IMR-90 (cell line): ENCODE measurements around the gene GFER. TPM values are rescaled to one million over a fixed set of nuclear protein-coding genes. Genes with fewer than 3 reads are reported as not detected.

Experiments
- ATAC-seq: fragments of 200-7000 bp; cut with Tn5 transposase; 2 replicates; pipeline ENCODE4 v1.9.1; 2020; ENCODE audit warnings: low read depth, mild to moderate bottlenecking, moderate library complexity
- BruUV-seq: library from RNA; stranded (reverse); fragments of 400-500 nt; replicated peaks from 2 replicates; lab custom pipeline; 2021; lab: Mats Ljungman, UMichigan
- CTCF ChIA-PET: fragments of 300-600 bp; formaldehyde crosslinking; extraction: SDS; loops from one replicate; lab custom pipeline; 2021; ENCODE audit warnings: antibody characterized with exemption; lab: Yijun Ruan, JAX
- POLR2A ChIA-PET: fragments of 300-600 bp; sonication (Branson Sonifier 250); formaldehyde crosslinking; loops from one replicate; lab custom pipeline; 2022; ENCODE audit warnings: antibody characterized with exemption; ENCODE audit not compliant: unreplicated experiment; lab: Charles Lee
- DNase-seq: peaks from one replicate; pipeline ENCODE4 v3.0.0; 2013
- H2AFZ ChIP-seq: replicated peaks from 2 replicates; pipeline ENCODE3; 2013; ENCODE audit warnings: low read length, mild to moderate bottlenecking; ENCODE audit not compliant: poor library complexity
- H2AK5ac ChIP-seq: 2 replicates; pipeline ENCODE4 v1.6.1; 2013; ENCODE audit warnings: low read depth, low read length, inconsistent platforms
- H2AK9ac ChIP-seq: replicated peaks from 2 replicates; pipeline ENCODE3; 2013; ENCODE audit warnings: mild to moderate bottlenecking, low read depth, low read length, moderate library complexity; ENCODE audit not compliant: poor library complexity
- H2BK120ac ChIP-seq: 2 replicates; pipeline ENCODE4 v1.6.1; 2013; ENCODE audit warnings: low read depth, low read length, inconsistent platforms
- H2BK15ac ChIP-seq: 3 replicates; pipeline ENCODE4 v1.6.1; 2013; ENCODE audit warnings: low read depth, low read length, inconsistent platforms
- H2BK20ac ChIP-seq: 2 replicates; pipeline ENCODE4 v1.6.1; 2013; ENCODE audit warnings: low read depth, mild to moderate bottlenecking, inconsistent platforms, low read length, moderate library complexity
- H2BK5ac ChIP-seq: 2 replicates; pipeline ENCODE4 v1.6.1; 2013; ENCODE audit warnings: mild to moderate bottlenecking, low read depth, low read length, inconsistent platforms; ENCODE audit not compliant: poor library complexity, severe bottlenecking
- H3K14ac ChIP-seq: replicated peaks from 2 replicates; pipeline ENCODE4 v1.6.1; 2013; ENCODE audit warnings: low read depth, low read length, inconsistent platforms
- H3K18ac ChIP-seq: 2 replicates; pipeline ENCODE4 v1.6.1; 2013; ENCODE audit warnings: low read depth, low read length, control low read depth
- H3K23ac ChIP-seq: 2 replicates; pipeline ENCODE4 v1.6.1; 2013; ENCODE audit warnings: low read depth, low read length, inconsistent platforms
- H3K27ac ChIP-seq: 2 replicates; pipeline ENCODE4 v1.5.1; 2013; ENCODE audit warnings: mild to moderate bottlenecking, control low read depth, low read length; ENCODE audit not compliant: insufficient read depth
- H3K27me3 ChIP-seq: 2 replicates; pipeline ENCODE4 v1.6.1; 2013; ENCODE audit warnings: low read length; ENCODE audit not compliant: control insufficient read depth, insufficient read depth
- H3K36me3 ChIP-seq: 2 replicates; pipeline ENCODE4 v1.6.1; 2013; ENCODE audit warnings: low read length, mixed read lengths; ENCODE audit not compliant: control insufficient read depth, insufficient read depth
- H3K4ac ChIP-seq: 2 replicates; pipeline ENCODE4 v1.6.1; 2013; ENCODE audit warnings: low read depth, low read length, inconsistent platforms
- H3K4me1 ChIP-seq: 2 replicates; pipeline ENCODE4 v1.6.1; 2013; ENCODE audit warnings: low read length, mixed read lengths; ENCODE audit not compliant: control insufficient read depth, insufficient read depth
- H3K4me2 ChIP-seq: 2 replicates; pipeline ENCODE4 v1.6.1; 2013; ENCODE audit warnings: low read depth, mild to moderate bottlenecking, control low read depth, low read length, moderate library complexity
- H3K4me3 ChIP-seq: 2 replicates; pipeline ENCODE4 v1.5.1; 2013; ENCODE audit warnings: low read depth, mild to moderate bottlenecking, control low read depth, low read length, moderate library complexity; ENCODE audit not compliant: insufficient read depth
- H3K56ac ChIP-seq: 2 replicates; pipeline ENCODE4 v1.6.1; 2013; ENCODE audit warnings: low read length, inconsistent platforms; ENCODE audit not compliant: insufficient read depth; ENCODE audit errors: extremely low read depth
- H3K79me1 ChIP-seq, 2 experiments: 2 replicates each; pipeline ENCODE4 v1.6.1; 2013; ENCODE audit warnings: low read length in 2 of 2, inconsistent platforms in 1 of 2, low read depth in 1 of 2
- H3K9ac ChIP-seq: 2 replicates; pipeline ENCODE4 v1.6.1; 2013; ENCODE audit warnings: low read depth, low read length, control low read depth
- H3K9me1 ChIP-seq: 2 replicates; pipeline ENCODE4 v1.6.1; 2013; ENCODE audit warnings: low read length, inconsistent platforms; ENCODE audit not compliant: insufficient read depth
- H3K9me3 ChIP-seq: 2 replicates; pipeline ENCODE4 v1.6.1; 2013; ENCODE audit warnings: low read length; ENCODE audit not compliant: control insufficient read depth, insufficient read depth
- H4K20me1 ChIP-seq: 2 replicates; pipeline ENCODE4 v1.6.1; 2013; ENCODE audit warnings: low read length, inconsistent platforms; ENCODE audit not compliant: insufficient read depth
- H4K5ac ChIP-seq: 2 replicates; pipeline ENCODE4 v1.6.1; 2013; ENCODE audit warnings: mild to moderate bottlenecking, low read depth, low read length, control low read depth
- H4K8ac ChIP-seq, 2 experiments: 2 replicates each; pipeline ENCODE4 v1.6.1; 2013; ENCODE audit warnings: low read depth in 2 of 2, low read length in 2 of 2, control low read depth in 1 of 2, inconsistent platforms in 1 of 2
- H4K91ac ChIP-seq: 2 replicates; pipeline ENCODE4 v1.6.1; 2013; ENCODE audit warnings: low read depth, low read length, inconsistent platforms; ENCODE audit not compliant: insufficient read depth
- MAFK ChIP-seq: IDR thresholded peaks from 2 replicates; pipeline ENCODE4 v1.6.1; 2012; ENCODE audit warnings: low read depth, low read length, improper control_type of control experiment
- MAZ ChIP-seq: IDR thresholded peaks from 2 replicates; pipeline ENCODE4 v1.6.1; 2012; ENCODE audit warnings: low read depth, mild to moderate bottlenecking, low read length, improper control_type of control experiment, moderate library complexity, borderline replicate concordance
- MXI1 ChIP-seq: IDR thresholded peaks from 2 replicates; pipeline ENCODE4 v1.6.1; 2012; ENCODE audit warnings: low read depth, mild to moderate bottlenecking, low read length, moderate library complexity, borderline replicate concordance
- NFE2L2 ChIP-seq: fragments of 150-350 bp; IDR thresholded peaks from 2 replicates; pipeline ENCODE4 v1.6.1; 2016; ENCODE audit warnings: low read depth, mild to moderate bottlenecking, low read length
- POLR2A ChIP-seq: IDR thresholded peaks from 2 replicates; pipeline ENCODE4 v1.6.1; 2012; ENCODE audit warnings: mild to moderate bottlenecking, low read depth, low read length
- RCOR1 ChIP-seq: IDR thresholded peaks from 2 replicates; pipeline ENCODE4 v1.6.1; 2012; ENCODE audit warnings: mild to moderate bottlenecking, low read length, improper control_type of control experiment; ENCODE audit not compliant: insufficient replicate concordance
- RFX5 ChIP-seq: IDR thresholded peaks from 2 replicates; pipeline ENCODE4 v1.8.0; 2012; ENCODE audit warnings: low read depth, mild to moderate bottlenecking, low read length, moderate library complexity
- WGBS, 2 experiments: methylation state at CpG; one replicate each; pipeline versions ENCODE4 v1.1.5 to v1.1.7; 2013; ENCODE audit warnings: missing lambda C conversion rate in 2 of 2; ENCODE audit not compliant: insufficient read length in 1 of 2; ENCODE audit errors: extremely low coverage in 2 of 2; 5-methylcytosine and 5-hydroxymethylcytosine counted together
- dilution Hi-C: fragments of 300-500 bp; cut with HindIII; formaldehyde crosslinking; loops from one replicate; pipeline ENCODE4 v1.14.3; 2018; ENCODE audit warnings: low sequenced_read_pairs; ENCODE audit not compliant: unreplicated experiment
- in situ Hi-C: fragments of 300-500 bp; cut with MboI; formaldehyde crosslinking; loops from 3 replicates; pipeline ENCODE4 v1.14.3; 2019; ENCODE audit warnings: low sequenced_read_pairs, inconsistent platforms, mixed read lengths
- intact Hi-C: fragments of 100-400 bp; cut with micrococcal nuclease; formaldehyde crosslinking; loops from 2 replicates; pipeline ENCODE4 v1.10.0; 2022
- polyA plus RNA-seq, 3 experiments: library from polyadenylated mRNA; depleted of rRNA; stranded (reverse); fragments of >200 nt; gene quantifications; 2 replicates each; pipeline ENCODE4 v1.2.3, GENCODE V29; 2012; ENCODE audit warnings: low replicate concordance in 1 of 3
- total RNA-seq: library from RNA; depleted of rRNA; stranded (reverse); fragments of >200 nt; gene quantifications from 2 replicates; pipeline ENCODE4 v1.2.3, GENCODE V29; 2012
- TF ChIP-seq, protein P1 (sequence below): fragments of 150-350 bp; IDR thresholded peaks from 2 replicates; pipeline ENCODE4 v1.6.1; 2017; ENCODE audit warnings: mild to moderate bottlenecking, antibody characterized with exemption, low read length, low read depth
- TF ChIP-seq, protein P2 (sequence below): fragments of 150-350 bp; IDR thresholded peaks from 2 replicates; pipeline ENCODE4 v1.6.1; 2016; ENCODE audit warnings: low read depth, mild to moderate bottlenecking, low read length, moderate library complexity, borderline replicate concordance

The GFER gene
- total and polyA plus RNA-seq, 2 of the 4 experiments (the other 2 are of a cell fraction), result 6.8 to 19.8 TPM

DNA sequence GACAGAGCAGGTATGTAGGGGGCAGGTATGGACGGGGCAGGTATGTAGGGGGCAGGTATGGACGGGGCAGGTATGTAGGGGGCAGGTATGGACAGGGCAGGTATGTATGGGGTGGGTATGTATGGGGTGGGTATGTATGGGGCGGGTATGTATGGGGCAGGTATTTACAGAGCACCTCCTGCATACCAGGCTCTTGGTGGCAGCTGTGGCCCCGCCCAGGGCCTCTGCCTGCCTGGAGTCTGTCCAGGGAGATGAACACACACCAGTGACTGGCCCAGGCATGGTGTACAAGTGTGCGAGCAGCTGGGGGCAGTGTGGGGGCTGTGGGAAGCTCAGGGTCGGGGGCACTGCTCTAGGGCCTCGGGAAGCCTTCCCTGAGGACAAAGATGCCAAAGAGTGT is 33.9 kb upstream of the GFER start:
- no peak for TF ChIP-seq MAZ
- no peak for TF ChIP-seq MAFK
- no peak for TF ChIP-seq RCOR1
- no peak for TF ChIP-seq POLR2A
- no peak for TF ChIP-seq RFX5
- TF ChIP-seq, protein P1, sequence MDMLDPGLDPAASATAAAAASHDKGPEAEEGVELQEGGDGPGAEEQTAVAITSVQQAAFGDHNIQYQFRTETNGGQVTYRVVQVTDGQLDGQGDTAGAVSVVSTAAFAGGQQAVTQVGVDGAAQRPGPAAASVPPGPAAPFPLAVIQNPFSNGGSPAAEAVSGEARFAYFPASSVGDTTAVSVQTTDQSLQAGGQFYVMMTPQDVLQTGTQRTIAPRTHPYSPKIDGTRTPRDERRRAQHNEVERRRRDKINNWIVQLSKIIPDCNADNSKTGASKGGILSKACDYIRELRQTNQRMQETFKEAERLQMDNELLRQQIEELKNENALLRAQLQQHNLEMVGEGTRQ, result no peak
- TF ChIP-seq MXI1, result no peak
- no peak for TF ChIP-seq NFE2L2
- TF ChIP-seq, protein P2, sequence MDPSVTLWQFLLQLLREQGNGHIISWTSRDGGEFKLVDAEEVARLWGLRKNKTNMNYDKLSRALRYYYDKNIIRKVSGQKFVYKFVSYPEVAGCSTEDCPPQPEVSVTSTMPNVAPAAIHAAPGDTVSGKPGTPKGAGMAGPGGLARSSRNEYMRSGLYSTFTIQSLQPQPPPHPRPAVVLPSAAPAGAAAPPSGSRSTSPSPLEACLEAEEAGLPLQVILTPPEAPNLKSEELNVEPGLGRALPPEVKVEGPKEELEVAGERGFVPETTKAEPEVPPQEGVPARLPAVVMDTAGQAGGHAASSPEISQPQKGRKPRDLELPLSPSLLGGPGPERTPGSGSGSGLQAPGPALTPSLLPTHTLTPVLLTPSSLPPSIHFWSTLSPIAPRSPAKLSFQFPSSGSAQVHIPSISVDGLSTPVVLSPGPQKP, result no peak
- Histone ChIP-seq H4K8ac (no peak overlapping the region), H4K20me1 (no peaks in the 10 kb centered on the region), H3K56ac (no peak overlapping the region), H2BK15ac (no peak overlapping the region), H3K36me3 (no peaks in the 10 kb centered on the region), H3K4me3 (no peak overlapping the region), H4K91ac (no peak overlapping the region), H3K4me1 (no peaks in the 10 kb centered on the region), H3K9me3 (no peaks in the 10 kb centered on the region), H3K27ac (no peak overlapping the region), H3K18ac (no peak overlapping the region), H2AFZ (no peak overlapping the region), H3K23ac (no peak overlapping the region), H4K5ac (no peak overlapping the region), H3K27me3 (no peaks in the 10 kb centered on the region; the same call in 1 of the 2 replicates), H2BK20ac (no peak overlapping the region), H2BK5ac (no peak overlapping the region), H3K9ac (no peak overlapping the region), H2AK5ac (no peak overlapping the region), H3K9me1 (no peaks in the 10 kb centered on the region), H3K14ac (no peak overlapping the region), H2AK9ac (no peak overlapping the region), H3K4ac (no peak overlapping the region), H3K4me2 (no peak overlapping the region), H3K79me1 (no peaks in the 10 kb centered on the region), H2BK120ac (no peak overlapping the region)
- no TSS peak for BruUV-seq
- CTCF ChIA-PET, result no interaction called here
- dilution Hi-C loops (no loop called here), intact Hi-C loops (no loop called here), in situ Hi-C loops (no loop called here)
- POLR2A ChIA-PET, result interaction anchor here (1.0 kb wide), 1 partner anchor 15 kb away, joined by 3 read pairs; the partner anchor contains the start of gene RPS2
- DNase-seq (no peak), ATAC-seq (no peak)
- WGBS, 2 experiments, result 50% methylated on average over 1 of the region's 7 CpGs; no CpG with 5 or more reads in 1 of the 2 experiments
